ENCODE data around the gene TEX11. TPM values are rescaled to one million over a fixed set of nuclear protein-coding genes. Genes with fewer than 3 reads are reported as not detected.

The TEX11 gene
- total and polyA plus RNA-seq, 10 of the 15 experiments (the other 5 are each of a cell fraction or from before 2014, with no cell fraction given) = not detected

- Histone ChIP-seq H3K79me2 (ENCODE audit: control insufficient read depth, insufficient read depth, low read length) (no peaks in the 10 kb centered on the region), H3K27ac (ENCODE audit: control insufficient read depth, insufficient read depth) (no peak overlapping the region), H3K9me3 (replicated peaks; ENCODE audit: control insufficient read depth, insufficient read depth, low read length) (no peaks in the 10 kb centered on the region), H3K27me3 (replicated peaks in 1 of 2; ENCODE audit: control insufficient read depth in 2 of 2, insufficient read depth in 2 of 2, low read length in 1 of 2) (no peaks in the 10 kb centered on the region), H3K4me1 (ENCODE audit: control insufficient read depth, insufficient read depth, low read length) (0 out of 2 replicates have a peak, but pooled peaks cover 3% of the 10 kb centered on the region), H3K4me3 (no peak overlapping the region), H4K20me1 (ENCODE audit: control insufficient read depth, insufficient read depth) (no peaks in the 10 kb centered on the region), H3K36me3 (ENCODE audit: control insufficient read depth in 2 of 2, insufficient read depth in 2 of 2, low read length in 1 of 2) (no peaks in the 10 kb centered on the region), H2AFZ (ENCODE audit: control insufficient read depth, low read depth, low read length) (no peak overlapping the region), H3K4me2 (ENCODE audit: control insufficient read depth, insufficient read depth) (no peak overlapping the region), H3K9ac (ENCODE audit: control insufficient read depth, insufficient read depth, low read length) (no peak overlapping the region)
- FAIRE-seq (no peak), ATAC-seq (no peak; the same call in 2 of the 3 replicates), DNase-seq (ENCODE audit: low read depth, low spot score) (no peak)
- WGBS (ENCODE audit: insufficient coverage, insufficient replicate concordance, low lambda C conversion rate, missing lambda C conversion rate) = 20% methylated on average over 4 of the region's 4 CpGs
- no peak for TF ChIP-seq USF1 (IDR thresholded peaks at IDR 0.05; ENCODE audit: borderline replicate concordance, extremely low read length, insufficient read depth, low read depth, low read length)
- no peak for TF ChIP-seq STAT1 (conservative IDR thresholded peaks at IDR 0.05)
- TF ChIP-seq, protein P1, sequence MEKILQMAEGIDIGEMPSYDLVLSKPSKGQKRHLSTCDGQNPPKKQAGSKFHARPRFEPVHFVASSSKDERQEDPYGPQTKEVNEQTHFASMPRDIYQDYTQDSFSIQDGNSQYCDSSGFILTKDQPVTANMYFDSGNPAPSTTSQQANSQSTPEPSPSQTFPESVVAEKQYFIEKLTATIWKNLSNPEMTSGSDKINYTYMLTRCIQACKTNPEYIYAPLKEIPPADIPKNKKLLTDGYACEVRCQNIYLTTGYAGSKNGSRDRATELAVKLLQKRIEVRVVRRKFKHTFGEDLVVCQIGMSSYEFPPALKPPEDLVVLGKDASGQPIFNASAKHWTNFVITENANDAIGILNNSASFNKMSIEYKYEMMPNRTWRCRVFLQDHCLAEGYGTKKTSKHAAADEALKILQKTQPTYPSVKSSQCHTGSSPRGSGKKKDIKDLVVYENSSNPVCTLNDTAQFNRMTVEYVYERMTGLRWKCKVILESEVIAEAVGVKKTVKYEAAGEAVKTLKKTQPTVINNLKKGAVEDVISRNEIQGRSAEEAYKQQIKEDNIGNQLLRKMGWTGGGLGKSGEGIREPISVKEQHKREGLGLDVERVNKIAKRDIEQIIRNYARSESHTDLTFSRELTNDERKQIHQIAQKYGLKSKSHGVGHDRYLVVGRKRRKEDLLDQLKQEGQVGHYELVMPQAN (conservative IDR thresholded peaks at IDR 0.05) = no peak
- TF ChIP-seq BCL3 (IDR thresholded peaks at IDR 0.05; ENCODE audit: borderline replicate concordance, insufficient read depth, low read depth, low read length, poor library complexity, severe bottlenecking) = no peak
- TF ChIP-seq, protein P2, sequence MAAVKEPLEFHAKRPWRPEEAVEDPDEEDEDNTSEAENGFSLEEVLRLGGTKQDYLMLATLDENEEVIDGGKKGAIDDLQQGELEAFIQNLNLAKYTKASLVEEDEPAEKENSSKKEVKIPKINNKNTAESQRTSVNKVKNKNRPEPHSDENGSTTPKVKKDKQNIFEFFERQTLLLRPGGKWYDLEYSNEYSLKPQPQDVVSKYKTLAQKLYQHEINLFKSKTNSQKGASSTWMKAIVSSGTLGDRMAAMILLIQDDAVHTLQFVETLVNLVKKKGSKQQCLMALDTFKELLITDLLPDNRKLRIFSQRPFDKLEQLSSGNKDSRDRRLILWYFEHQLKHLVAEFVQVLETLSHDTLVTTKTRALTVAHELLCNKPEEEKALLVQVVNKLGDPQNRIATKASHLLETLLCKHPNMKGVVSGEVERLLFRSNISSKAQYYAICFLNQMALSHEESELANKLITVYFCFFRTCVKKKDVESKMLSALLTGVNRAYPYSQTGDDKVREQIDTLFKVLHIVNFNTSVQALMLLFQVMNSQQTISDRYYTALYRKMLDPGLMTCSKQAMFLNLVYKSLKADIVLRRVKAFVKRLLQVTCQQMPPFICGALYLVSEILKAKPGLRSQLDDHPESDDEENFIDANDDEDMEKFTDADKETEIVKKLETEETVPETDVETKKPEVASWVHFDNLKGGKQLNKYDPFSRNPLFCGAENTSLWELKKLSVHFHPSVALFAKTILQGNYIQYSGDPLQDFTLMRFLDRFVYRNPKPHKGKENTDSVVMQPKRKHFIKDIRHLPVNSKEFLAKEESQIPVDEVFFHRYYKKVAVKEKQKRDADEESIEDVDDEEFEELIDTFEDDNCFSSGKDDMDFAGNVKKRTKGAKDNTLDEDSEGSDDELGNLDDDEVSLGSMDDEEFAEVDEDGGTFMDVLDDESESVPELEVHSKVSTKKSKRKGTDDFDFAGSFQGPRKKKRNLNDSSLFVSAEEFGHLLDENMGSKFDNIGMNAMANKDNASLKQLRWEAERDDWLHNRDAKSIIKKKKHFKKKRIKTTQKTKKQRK (IDR thresholded peaks at IDR 0.05; ENCODE audit: low read depth, low read length) = no peak
- TF ChIP-seq, protein P3, sequence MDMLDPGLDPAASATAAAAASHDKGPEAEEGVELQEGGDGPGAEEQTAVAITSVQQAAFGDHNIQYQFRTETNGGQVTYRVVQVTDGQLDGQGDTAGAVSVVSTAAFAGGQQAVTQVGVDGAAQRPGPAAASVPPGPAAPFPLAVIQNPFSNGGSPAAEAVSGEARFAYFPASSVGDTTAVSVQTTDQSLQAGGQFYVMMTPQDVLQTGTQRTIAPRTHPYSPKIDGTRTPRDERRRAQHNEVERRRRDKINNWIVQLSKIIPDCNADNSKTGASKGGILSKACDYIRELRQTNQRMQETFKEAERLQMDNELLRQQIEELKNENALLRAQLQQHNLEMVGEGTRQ (IDR thresholded peaks at IDR 0.05; ENCODE audit: borderline replicate concordance, low read depth, low read length) = no peak
- ChIA-PET CTCF (no interaction called here), RAD21 (ENCODE audit: unreplicated experiment) (no interaction called here), SMC1A (ENCODE audit: uncharacterized antibody, unreplicated experiment) (no interaction called here), POLR2A (no interaction called here)
- in situ Hi-C loops (cut with MboI) (no loop called here), intact Hi-C loops (cut with micrococcal nuclease; ENCODE audit: unreplicated experiment) (loop anchor here (10.0 kb wide), 1 partner anchor 64 kb away; the partner anchor contains the start of gene DLG3)
- no TSS peak for BruUV-seq (replicated peaks)
Observed at GRCh38 chrX:70509078-70509477, 399.4 kb downstream of the TEX11 start.

All from GM12878 (cell line).